GM23338 (cell line): Measurements from ENCODE around the gene SERTAD3. TPM values are rescaled to one million over a fixed set of nuclear protein-coding genes. Genes with fewer than 3 reads are reported as not detected.
"Not testable (repeated sequence)": the region's sequence is repeated elsewhere in the genome, so short reads cannot be mapped to it uniquely, and the experiment has no call there.

ENCODE experiments used
- ATAC-seq: fragments of 200-7000 bp; cut with Tn5 transposase; 3 replicates; pipeline ENCODE4 v1.9.1; 2020
- DNase-seq: peaks from one replicate; pipeline ENCODE4 v3.0.0-alpha.2; 2015; ENCODE audit warnings: low spot score
- H2AFZ ChIP-seq: fragments of 200-600 bp; sonication (generic); 2 replicates; pipeline ENCODE4 v1.8.0; 2016; ENCODE audit warnings: antibody characterized with exemption, mild to moderate bottlenecking, moderate library complexity
- H3F3A ChIP-seq: fragments of 200-600 bp; sonication (generic); replicated peaks from 2 replicates; pipeline ENCODE4 v1.8.0; 2017; ENCODE audit warnings: antibody characterized with exemption, mixed run types, low read depth
- H3K27ac ChIP-seq: fragments of 200-600 bp; sonication (generic); 2 replicates; pipeline ENCODE4 v1.6.1; 2016; ENCODE audit warnings: low read depth
- H3K27me3 ChIP-seq: fragments of 200-600 bp; sonication (generic); 2 replicates; pipeline ENCODE4 v1.8.0; 2016; ENCODE audit warnings: mild to moderate bottlenecking, mixed run types, moderate library complexity; ENCODE audit not compliant: insufficient read depth
- H3K36me3 ChIP-seq: fragments of 200-600 bp; sonication (generic); 2 replicates; pipeline ENCODE4 v1.8.0; 2016; ENCODE audit warnings: mild to moderate bottlenecking; ENCODE audit not compliant: insufficient read depth
- H3K4me1 ChIP-seq: fragments of 200-600 bp; sonication (generic); 2 replicates; pipeline ENCODE4 v1.8.0; 2016; ENCODE audit warnings: mild to moderate bottlenecking, moderate library complexity; ENCODE audit not compliant: insufficient read depth
- H3K4me2 ChIP-seq: fragments of 200-600 bp; sonication (generic); 2 replicates; pipeline ENCODE4 v1.7.1; 2017; ENCODE audit warnings: mixed run types
- H3K4me3 ChIP-seq: fragments of 200-600 bp; sonication (generic); 2 replicates; pipeline ENCODE4 v1.6.1; 2016; ENCODE audit warnings: mixed run types
- H3K79me2 ChIP-seq: fragments of 200-600 bp; sonication (generic); replicated peaks from 2 replicates; pipeline ENCODE4 v1.8.0; 2017; ENCODE audit warnings: mild to moderate bottlenecking; ENCODE audit not compliant: insufficient read depth
- H3K9me2 ChIP-seq: fragments of 200-600 bp; sonication (generic); 2 replicates; pipeline ENCODE4 v1.8.0; 2017; ENCODE audit not compliant: insufficient read depth
- H4K20me1 ChIP-seq: fragments of 200-600 bp; sonication (generic); replicated peaks from 2 replicates; pipeline ENCODE4 v1.8.0; 2017; ENCODE audit warnings: mild to moderate bottlenecking; ENCODE audit not compliant: insufficient read depth
- H3K27ac Mint-ChIP-seq: 2 replicates; pipeline ENCODE4 v1.8.0; 2020; ENCODE audit warnings: inconsistent platforms, mild to moderate bottlenecking, moderate library complexity, mixed read lengths
- H3K27me3 Mint-ChIP-seq: 3 replicates; pipeline ENCODE4 v1.8.0; 2022; ENCODE audit warnings: low read depth, mild to moderate bottlenecking, moderate library complexity, mixed read lengths, inconsistent platforms; ENCODE audit not compliant: insufficient read depth, poor library complexity
- H3K36me3 Mint-ChIP-seq: 3 replicates; pipeline ENCODE4 v1.8.0; 2021; ENCODE audit warnings: low read depth, mild to moderate bottlenecking, inconsistent platforms, moderate library complexity, mixed read lengths
- H3K4me1 Mint-ChIP-seq: 3 replicates; pipeline ENCODE4 v1.8.0; 2020; ENCODE audit warnings: mild to moderate bottlenecking, inconsistent platforms, mixed read lengths
- H3K4me3 Mint-ChIP-seq: 3 replicates; pipeline ENCODE4 v1.8.0; 2021; ENCODE audit warnings: moderate library complexity, mild to moderate bottlenecking, inconsistent platforms, mixed read lengths
- H3K9me3 Mint-ChIP-seq: 3 replicates; pipeline ENCODE4 v1.8.0; 2020; ENCODE audit warnings: moderate library complexity, mild to moderate bottlenecking, inconsistent platforms, mixed read lengths
- EZH2phosphoT487 ChIP-seq: fragments of 200-600 bp; sonication (generic); IDR thresholded peaks from one replicate; pipeline ENCODE4 v1.8.1; 2018; ENCODE audit warnings: antibody characterized with exemption; ENCODE audit not compliant: unreplicated experiment
- POLR2AphosphoS5 ChIP-seq: IDR thresholded peaks from 2 replicates; pipeline ENCODE4 v1.6.1; 2016; ENCODE audit warnings: antibody characterized with exemption, low read depth
- REST ChIP-seq: IDR thresholded peaks from one replicate; pipeline ENCODE4 v1.6.1; 2018; ENCODE audit warnings: antibody characterized with exemption; ENCODE audit not compliant: unreplicated experiment
- ZNF114 ChIP-seq: fragments of 250-450 bp; sonication (Bioruptor Pico); IDR thresholded peaks from 2 replicates; pipeline ENCODE4 v1.5.0; 2020; ENCODE audit warnings: mild to moderate bottlenecking, moderate library complexity
- polyA plus RNA-seq: library from polyadenylated mRNA; unstranded; fragments of >200 nt; fragmentation: Nextera tagmentation; extraction: Ambion mirVana; gene quantifications from 2 replicates; pipeline ENCODE4 v1.2.1, GENCODE V29; 2016
- total RNA-seq: library from RNA; depleted of rRNA; stranded (reverse); fragments of >200 nt; shearing (Covaris generic); gene quantifications from 2 replicates; pipeline ENCODE4 v1.2.3, GENCODE V29; 2014

SERTAD3 gene
- total and polyA plus RNA-seq, 2 experiments from 2014 or later = 15.4 to 24.1 TPM

DNA sequence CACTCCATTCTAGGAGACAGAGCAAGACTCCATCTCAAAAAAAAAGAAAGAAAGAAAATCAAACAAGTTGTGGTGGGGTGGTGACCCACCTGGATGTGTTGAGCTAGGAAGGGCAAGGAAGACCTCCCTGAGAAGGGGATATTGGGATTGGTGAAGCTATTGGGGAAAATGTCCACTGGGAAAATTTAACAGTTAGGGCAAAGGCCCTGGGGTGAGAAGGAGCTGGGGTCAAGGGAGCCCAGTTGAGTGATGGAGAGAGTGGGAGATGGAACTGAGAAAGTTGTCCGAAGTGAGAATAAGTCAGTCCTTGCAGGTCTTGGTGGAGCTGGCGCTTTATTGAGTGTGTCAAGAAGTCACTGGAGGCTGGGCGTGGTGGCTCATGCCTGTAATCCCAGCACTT, 5.9 kb downstream of the SERTAD3 start (continued):
- no peak for TF ChIP-seq ZNF114 (CRISPR knock-in tag)

- H3K9me2 ChIP-seq = no peaks in the 10 kb centered on the region
- peaks cover 10% of the 10 kb centered on the region; the same call in 1 of the 2 replicates for H3K4me1 ChIP-seq
- H3K79me2 ChIP-seq = no peaks in the 10 kb centered on the region
- Mint-ChIP-seq H3K36me3 (no peaks in the 10 kb centered on the region), H3K27me3 (peaks cover 16% of the 10 kb centered on the region), H3K27ac (peak overlapping the region; percentile 92), H3K4me3 (peak overlapping the region; percentile 67), H3K9me3 (no peaks in the 10 kb centered on the region), H3K4me1 (peaks cover 17% of the 10 kb centered on the region)
- H3K4me2 ChIP-seq = peak overlapping the region; percentile 80
- H3F3A ChIP-seq = peaks cover 19% of the 10 kb centered on the region
- ATAC-seq (peak; percentile 95), DNase-seq (peak; percentile 91)
- H3K4me3 ChIP-seq = peak overlapping the region; percentile 55
- no peaks in the 10 kb centered on the region for H3K36me3 ChIP-seq
- H2AFZ ChIP-seq = peak overlapping the region; percentile 90; the same call in 1 of the 2 replicates
- no peaks in the 10 kb centered on the region for H3K27me3 ChIP-seq
- H3K27ac ChIP-seq = peak overlapping the region; percentile 99
- no peaks in the 10 kb centered on the region for H4K20me1 ChIP-seq
- TF ChIP-seq POLR2AphosphoS5 (peak; percentile 52), REST (no peak)
These were observed 10.5 kb downstream of the SERTAD3 start for GRCh38 chr19:40433391-40434216.

DNA sequence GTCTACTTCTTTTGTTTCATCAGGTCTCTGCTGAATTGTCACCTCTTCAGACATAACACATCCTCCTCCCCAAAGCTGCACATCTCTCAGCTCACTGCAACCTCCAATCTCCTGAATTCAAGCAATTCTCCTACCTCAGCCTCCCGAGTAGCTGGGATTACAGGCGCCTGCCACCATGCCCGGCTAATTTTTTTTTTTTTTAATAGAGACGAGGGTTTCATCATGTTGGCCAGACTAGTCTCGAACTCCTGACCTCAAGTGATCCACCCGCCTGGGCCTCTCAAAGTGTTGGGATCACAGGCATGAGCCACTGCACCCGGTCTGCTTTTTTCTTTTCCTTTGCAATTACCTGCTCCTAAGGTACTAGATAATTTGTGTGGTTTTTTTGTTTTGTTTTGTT, 11.4 kb downstream of the SERTAD3 start:
- H3K27ac ChIP-seq = peak overlapping the region; percentile 99
- H2AFZ ChIP-seq, H3K36me3 ChIP-seq, H3K79me2 ChIP-seq, H3K9me2 ChIP-seq, H3K9me3 Mint-ChIP-seq, ATAC-seq, H3K27me3 ChIP-seq, H3K36me3 Mint-ChIP-seq, H4K20me1 ChIP-seq, DNase-seq: not testable (repeated sequence)
- Mint-ChIP-seq H3K27ac (peak overlapping the region; percentile 92), H3K4me1 (peaks cover 17% of the 10 kb centered on the region), H3K4me3 (peak overlapping the region; percentile 67), H3K27me3 (peaks cover 14% of the 10 kb centered on the region)
- H3K4me3 ChIP-seq = peak overlapping the region; percentile 55; the same call in 1 of the 2 replicates
- peaks cover 10% of the 10 kb centered on the region; the same call in 1 of the 2 replicates for H3K4me1 ChIP-seq
- H3F3A ChIP-seq = peaks cover 19% of the 10 kb centered on the region
- H3K4me2 ChIP-seq = peak overlapping the region; percentile 80

GRCh38 chr19:40431698-40432097, 12.4 kb downstream of the SERTAD3 start:
- H3K36me3 Mint-ChIP-seq = no peaks in the 10 kb centered on the region
- ATAC-seq = no peak
- H3K4me1 ChIP-seq = peaks cover 10% of the 10 kb centered on the region; the same call in 1 of the 2 replicates
- no peak overlapping the region for H3K27ac ChIP-seq
- DNase-seq = no peak
- no peaks in the 10 kb centered on the region for H3K9me3 Mint-ChIP-seq
- H3K4me1 Mint-ChIP-seq = peaks cover 17% of the 10 kb centered on the region
- no peak overlapping the region for H3K4me3 ChIP-seq
- peak overlapping the region; percentile 59; the same call in 1 of the 2 replicates for H3K27ac Mint-ChIP-seq
- H3K27me3 ChIP-seq = no peaks in the 10 kb centered on the region
- no peaks in the 10 kb centered on the region for H4K20me1 ChIP-seq
- no peaks in the 10 kb centered on the region for H3K79me2 ChIP-seq
- H3K9me2 ChIP-seq = no peaks in the 10 kb centered on the region
- no peaks in the 10 kb centered on the region for H3K36me3 ChIP-seq
- peaks cover 19% of the 10 kb centered on the region for H3F3A ChIP-seq
- peak overlapping the region; percentile 18; the same call in 1 of the 3 replicates for H3K4me3 Mint-ChIP-seq
- peaks cover 17% of the 10 kb centered on the region for H3K27me3 Mint-ChIP-seq
- no peak overlapping the region for H3K4me2 ChIP-seq
- H2AFZ ChIP-seq = no peak overlapping the region
- TF ChIP-seq EZH2phosphoT487 = no peak
